Nephron progenitor cell (in vitro differentiated cells): ENCODE measurements around the gene ASTN2.

ENCODE experiments used
- DNase-seq: peaks from one replicate; pipeline ENCODE4 v3.0.0; 2021
- H3K27ac Mint-ChIP-seq: 2 replicates; pipeline ENCODE4 v1.8.0; 2021; ENCODE audit warnings: mild to moderate bottlenecking, moderate library complexity, mixed read lengths
- H3K27me3 Mint-ChIP-seq: 2 replicates; pipeline ENCODE4 v1.8.0; 2021; ENCODE audit warnings: mild to moderate bottlenecking, low read depth, mixed read lengths; ENCODE audit not compliant: poor library complexity
- H3K36me3 Mint-ChIP-seq: 2 replicates; pipeline ENCODE4 v1.8.0; 2021; ENCODE audit warnings: low read depth, mixed read lengths
- H3K4me1 Mint-ChIP-seq: 2 replicates; pipeline ENCODE4 v1.8.0; 2021; ENCODE audit warnings: mixed read lengths
- H3K4me3 Mint-ChIP-seq: 2 replicates; pipeline ENCODE4 v1.8.0; 2021; ENCODE audit warnings: mild to moderate bottlenecking, moderate library complexity, mixed read lengths
- H3K9me3 Mint-ChIP-seq: 2 replicates; pipeline ENCODE4 v1.8.0; 2021; ENCODE audit warnings: mild to moderate bottlenecking, moderate library complexity, mixed read lengths
- TF ChIP-seq, protein P1 (sequence below): fragments of 200-600 bp; sonication (generic); IDR thresholded peaks from 2 replicates; pipeline ENCODE4 v1.5.0; 2021; ENCODE audit warnings: antibody characterized with exemption

Gene ASTN2

DNA sequence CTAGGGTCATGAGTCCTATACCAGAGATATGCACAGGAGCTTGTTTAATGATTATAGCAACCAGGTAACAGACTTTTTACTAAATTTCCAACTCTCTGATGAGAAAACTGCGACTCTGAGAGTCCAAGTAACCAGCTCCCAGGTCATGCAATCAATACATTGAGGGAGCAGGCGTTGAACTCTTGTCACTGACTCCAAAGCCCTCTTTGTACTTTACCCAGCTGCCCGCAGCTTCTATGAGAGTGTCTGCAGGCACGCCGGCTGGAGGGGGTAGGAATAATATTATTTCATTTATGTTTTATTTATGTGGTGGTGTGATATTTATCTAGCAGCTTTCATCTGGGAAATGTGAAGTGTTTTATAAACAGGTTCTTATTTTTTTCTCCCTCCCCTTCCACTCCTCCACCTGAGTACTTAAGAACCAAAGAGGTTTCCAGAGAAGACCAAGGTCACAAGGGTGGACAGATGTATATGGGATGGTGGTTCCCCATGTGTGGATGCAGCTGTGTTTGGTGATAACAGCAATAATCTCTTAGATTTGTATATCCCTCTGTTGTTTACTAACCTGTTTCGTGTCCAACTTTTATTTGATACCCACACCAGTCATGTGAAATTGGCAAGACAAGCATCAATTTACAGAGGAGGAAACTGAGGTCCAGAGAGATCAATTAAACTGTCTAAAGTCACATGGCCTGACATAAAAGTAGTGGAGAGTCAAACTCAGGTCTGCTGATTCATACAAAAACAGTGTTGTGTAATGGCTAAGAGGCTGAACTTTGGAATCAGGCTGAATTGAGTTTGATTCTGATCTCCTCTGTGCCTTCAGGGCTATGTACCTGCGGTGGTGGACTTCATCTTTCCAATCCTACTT is 867.9 kb downstream of the ASTN2 start:
- H3K27ac Mint-ChIP-seq = no peak overlapping the region
- no peaks in the 10 kb centered on the region for H3K27me3 Mint-ChIP-seq
- no peaks in the 10 kb centered on the region for H3K9me3 Mint-ChIP-seq
- H3K36me3 Mint-ChIP-seq = no peaks in the 10 kb centered on the region
- TF ChIP-seq, protein P1, sequence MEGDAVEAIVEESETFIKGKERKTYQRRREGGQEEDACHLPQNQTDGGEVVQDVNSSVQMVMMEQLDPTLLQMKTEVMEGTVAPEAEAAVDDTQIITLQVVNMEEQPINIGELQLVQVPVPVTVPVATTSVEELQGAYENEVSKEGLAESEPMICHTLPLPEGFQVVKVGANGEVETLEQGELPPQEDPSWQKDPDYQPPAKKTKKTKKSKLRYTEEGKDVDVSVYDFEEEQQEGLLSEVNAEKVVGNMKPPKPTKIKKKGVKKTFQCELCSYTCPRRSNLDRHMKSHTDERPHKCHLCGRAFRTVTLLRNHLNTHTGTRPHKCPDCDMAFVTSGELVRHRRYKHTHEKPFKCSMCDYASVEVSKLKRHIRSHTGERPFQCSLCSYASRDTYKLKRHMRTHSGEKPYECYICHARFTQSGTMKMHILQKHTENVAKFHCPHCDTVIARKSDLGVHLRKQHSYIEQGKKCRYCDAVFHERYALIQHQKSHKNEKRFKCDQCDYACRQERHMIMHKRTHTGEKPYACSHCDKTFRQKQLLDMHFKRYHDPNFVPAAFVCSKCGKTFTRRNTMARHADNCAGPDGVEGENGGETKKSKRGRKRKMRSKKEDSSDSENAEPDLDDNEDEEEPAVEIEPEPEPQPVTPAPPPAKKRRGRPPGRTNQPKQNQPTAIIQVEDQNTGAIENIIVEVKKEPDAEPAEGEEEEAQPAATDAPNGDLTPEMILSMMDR = no peak
- H3K4me3 Mint-ChIP-seq = no peak overlapping the region
- no peak for DNase-seq
- peaks cover 5% of the 10 kb centered on the region for H3K4me1 Mint-ChIP-seq

DNA sequence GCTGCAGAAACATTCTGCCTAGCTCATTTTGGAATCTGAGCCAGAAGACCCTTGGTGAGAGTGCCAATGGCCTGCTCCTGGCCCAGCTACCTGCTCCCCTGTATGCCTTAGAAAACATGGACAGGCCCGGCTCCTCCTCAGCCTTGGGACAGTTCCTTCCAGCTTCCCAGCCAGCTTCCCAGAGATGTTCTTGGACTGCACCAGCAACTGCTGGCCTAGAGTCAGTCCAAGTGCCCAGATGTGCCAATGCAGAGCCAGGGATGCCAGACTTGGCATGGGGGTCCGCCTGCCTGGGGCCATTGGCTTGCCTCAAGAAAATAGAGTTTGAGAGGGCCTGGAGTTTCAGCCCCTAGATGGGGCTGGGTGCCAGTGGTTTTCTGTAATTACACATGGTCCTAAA is 870.0 kb downstream of the ASTN2 start:
- no peak for DNase-seq
- Mint-ChIP-seq H3K9me3 (no peaks in the 10 kb centered on the region), H3K36me3 (no peaks in the 10 kb centered on the region), H3K27ac (no peak overlapping the region), H3K27me3 (no peaks in the 10 kb centered on the region), H3K4me1 (peaks cover 5% of the 10 kb centered on the region), H3K4me3 (no peak overlapping the region)
- TF ChIP-seq, protein P1 = no peak

DNA sequence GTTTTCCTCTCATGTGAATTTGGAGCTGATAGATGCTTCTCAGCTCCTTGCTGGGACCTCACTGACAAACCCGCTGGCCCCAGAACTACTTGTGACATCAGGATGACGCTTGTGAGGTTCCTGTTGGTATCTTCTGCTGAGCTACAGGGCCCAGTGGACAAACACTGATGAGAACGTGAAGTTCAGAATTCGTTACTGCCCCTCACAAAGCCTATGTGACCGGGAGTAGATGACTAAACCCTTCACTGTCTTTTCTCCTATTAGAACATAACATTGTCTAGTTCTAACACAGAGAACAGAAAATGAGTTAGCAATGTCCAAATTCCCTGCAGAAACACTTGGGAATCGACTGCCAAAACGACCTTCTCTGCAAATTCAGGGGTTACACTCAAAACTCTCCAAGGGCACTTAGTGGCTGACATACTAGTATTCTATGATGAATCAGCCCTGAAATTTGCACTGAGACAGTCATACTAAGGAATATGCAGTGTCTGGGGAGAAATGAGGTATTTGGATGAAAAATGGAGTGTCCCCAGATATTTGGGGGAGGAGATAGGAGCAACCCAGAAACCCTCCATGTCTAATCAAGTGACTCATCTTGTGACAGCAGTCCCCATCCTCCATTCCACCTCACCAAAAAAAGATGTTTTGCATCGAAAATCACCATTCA is 871.0 kb downstream of the ASTN2 start:
- no peaks in the 10 kb centered on the region for H3K27me3 Mint-ChIP-seq
- H3K4me3 Mint-ChIP-seq = no peak overlapping the region
- H3K9me3 Mint-ChIP-seq = no peaks in the 10 kb centered on the region
- no peaks in the 10 kb centered on the region for H3K36me3 Mint-ChIP-seq
- DNase-seq = no peak
- TF ChIP-seq, protein P1 = no peak
- H3K27ac Mint-ChIP-seq = no peak overlapping the region
- H3K4me1 Mint-ChIP-seq = peaks cover 2% of the 10 kb centered on the region

DNA sequence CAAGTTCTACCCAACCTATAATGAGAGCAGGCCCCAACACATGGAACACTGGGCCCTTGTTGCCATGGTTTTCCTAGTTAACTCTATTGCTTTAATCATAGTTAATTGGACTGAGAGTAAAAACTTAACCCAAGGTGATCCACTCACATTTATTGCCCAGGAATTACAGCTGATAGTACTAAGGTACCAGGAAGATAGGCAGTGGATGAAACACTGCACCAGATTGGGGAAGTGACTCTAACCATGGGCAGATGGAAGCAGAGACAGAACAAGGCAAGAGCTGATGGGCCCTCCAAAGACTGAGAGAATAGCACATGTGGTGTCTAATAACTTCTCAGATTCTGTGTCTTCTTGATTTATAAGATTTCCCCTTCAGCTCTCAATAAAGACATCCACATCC is 873.5 kb downstream of the ASTN2 start:
- H3K4me3 Mint-ChIP-seq = no peak overlapping the region
- TF ChIP-seq, protein P1 = no peak
- peaks cover 2% of the 10 kb centered on the region for H3K27me3 Mint-ChIP-seq
- DNase-seq = no peak
- no peak overlapping the region for H3K27ac Mint-ChIP-seq
- H3K9me3 Mint-ChIP-seq = peaks cover 21% of the 10 kb centered on the region
- no peaks in the 10 kb centered on the region for H3K4me1 Mint-ChIP-seq
- H3K36me3 Mint-ChIP-seq = peaks cover 5% of the 10 kb centered on the region

DNA sequence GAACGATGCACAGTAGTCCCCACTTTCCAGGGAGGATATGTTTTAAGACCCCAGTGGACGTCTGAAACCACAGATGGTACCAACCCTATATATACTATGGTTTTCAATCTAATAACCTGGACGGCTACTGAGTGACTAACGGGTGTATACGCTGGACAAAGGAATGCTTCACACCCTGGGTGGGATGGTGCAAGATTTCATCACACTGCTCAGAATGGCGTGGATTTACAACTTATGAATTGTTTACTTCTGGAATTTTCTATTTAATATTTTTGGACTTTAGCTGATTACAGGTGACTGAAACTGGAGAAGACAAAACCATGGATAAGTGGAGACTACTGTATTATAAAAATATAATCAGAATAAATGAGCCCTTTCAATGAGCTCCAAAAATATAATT is 875.3 kb downstream of the ASTN2 start:
- H3K27me3 Mint-ChIP-seq = peaks cover 2% of the 10 kb centered on the region
- peaks cover 38% of the 10 kb centered on the region for H3K9me3 Mint-ChIP-seq
- H3K4me1 Mint-ChIP-seq = no peaks in the 10 kb centered on the region
- H3K36me3 Mint-ChIP-seq = peaks cover 5% of the 10 kb centered on the region
- no peak overlapping the region for H3K27ac Mint-ChIP-seq
- H3K4me3 Mint-ChIP-seq = no peak overlapping the region
- no peak for DNase-seq
- TF ChIP-seq, protein P1 = no peak
